Activated CD8-positive, alpha-beta T cell treated with anti-CD3 and anti-CD28 coated beads for 36 hours (primary cell): ENCODE measurements around the gene TMEM63B. TPM values are rescaled to one million over a fixed set of nuclear protein-coding genes. Genes with fewer than 3 reads are reported as not detected.

ENCODE experiments used
- ATAC-seq: fragments of 200-7000 bp; cut with Tn5 transposase; one replicate; pipeline ENCODE4 v1.10.0; 2021; ENCODE audit warnings: mild to moderate bottlenecking, moderate library complexity
- CTCF ChIA-PET: fragments of 350-600 bp; sonication (Branson Sonifier 250); formaldehyde crosslinking; loops from one replicate; lab custom pipeline; 2021; ENCODE audit warnings: antibody characterized with exemption; lab: Charles Lee
- POLR2A ChIA-PET: fragments of 350-600 bp; sonication (Branson Sonifier 250); formaldehyde crosslinking; loops from one replicate; lab custom pipeline; 2021; ENCODE audit warnings: antibody characterized with exemption; lab: Charles Lee
- DNase-seq: peaks from one replicate; pipeline ENCODE4 v3.0.0-alpha.2; 2020
- H3K27ac Mint-ChIP-seq: one replicate; pipeline ENCODE4 v1.8.0; 2021; ENCODE audit warnings: mild to moderate bottlenecking, mixed read lengths
- H3K27me3 Mint-ChIP-seq: one replicate; pipeline ENCODE4 v1.8.0; 2021; ENCODE audit warnings: mixed read lengths
- H3K36me3 Mint-ChIP-seq: one replicate; pipeline ENCODE4 v1.8.0; 2021; ENCODE audit warnings: low read depth, mixed read lengths
- H3K4me1 Mint-ChIP-seq: one replicate; pipeline ENCODE4 v1.8.0; 2021; ENCODE audit warnings: low read depth, mixed read lengths
- H3K4me3 Mint-ChIP-seq: one replicate; pipeline ENCODE4 v1.8.0; 2021; ENCODE audit warnings: mild to moderate bottlenecking, moderate library complexity, mixed read lengths
- H3K9me3 Mint-ChIP-seq: one replicate; pipeline ENCODE4 v1.8.0; 2021; ENCODE audit warnings: mixed read lengths
- CTCF ChIP-seq: fragments of 200-600 bp; IDR thresholded peaks from one replicate; pipeline ENCODE4 v1.8.0; 2022; ENCODE audit warnings: antibody characterized with exemption, mild to moderate bottlenecking
- intact Hi-C: fragments of 100-400 bp; cut with micrococcal nuclease; formaldehyde crosslinking; loops from one replicate; pipeline ENCODE4 v1.10.0; 2022
- total RNA-seq, 2 experiments: library from RNA; stranded (reverse); gene quantifications; one replicate each; pipeline ENCODE4 v1.2.3, GENCODE V29; 2021

The TMEM63B gene
- total RNA-seq, 2 experiments from 2014 or later: 9.1 to 12.9 TPM

GRCh38 chr6:44085219-44085618 is 42.1 kb upstream of the TMEM63B start:
- POLR2A ChIA-PET: interaction anchor here (0.9 to 1.1 kb wide), 2 partner anchors 8 to 415 kb away, joined by 3 read pairs; no protein-coding TSS in a partner anchor
- peaks cover 11% of the 10 kb centered on the region for H3K4me1 Mint-ChIP-seq
- H3K27me3 Mint-ChIP-seq: no peaks in the 10 kb centered on the region
- no peaks in the 10 kb centered on the region for H3K36me3 Mint-ChIP-seq
- ATAC-seq: peak; percentile 11
- no peak overlapping the region for H3K4me3 Mint-ChIP-seq
- H3K9me3 Mint-ChIP-seq: no peaks in the 10 kb centered on the region
- CTCF ChIA-PET: interaction anchor here (0.9 to 2.5 kb wide), 6 partner anchors 11 to 315 kb away, joined by 3 to 12 read pairs (median 4); partner anchors contain the start of gene VEGFA
- H3K27ac Mint-ChIP-seq: no peak overlapping the region
- DNase-seq: no peak
- intact Hi-C loops: no loop called here
- no peak for TF ChIP-seq CTCF

GRCh38 chr6:44086931-44087574 is 40.3 kb upstream of the TMEM63B start:
- intact Hi-C loops: no loop called here
- H3K27ac Mint-ChIP-seq: no peak overlapping the region
- no peak overlapping the region for H3K4me3 Mint-ChIP-seq
- peaks cover 11% of the 10 kb centered on the region for H3K4me1 Mint-ChIP-seq
- ATAC-seq: no peak
- no peaks in the 10 kb centered on the region for H3K27me3 Mint-ChIP-seq
- no peaks in the 10 kb centered on the region for H3K36me3 Mint-ChIP-seq
- no peaks in the 10 kb centered on the region for H3K9me3 Mint-ChIP-seq
- DNase-seq: no peak
- ChIA-PET CTCF (interaction anchor here (1.0 to 4.2 kb wide), 4 partner anchors 8 to 270 kb away, joined by 3 to 23 read pairs (median 4); no protein-coding TSS in a partner anchor), POLR2A (no interaction called here)
- no peak for TF ChIP-seq CTCF

GRCh38 chr6:44087623-44088022 is 39.7 kb upstream of the TMEM63B start:
- H3K36me3 Mint-ChIP-seq: no peaks in the 10 kb centered on the region
- no peak for DNase-seq
- H3K27me3 Mint-ChIP-seq: no peaks in the 10 kb centered on the region
- peaks cover 11% of the 10 kb centered on the region for H3K4me1 Mint-ChIP-seq
- no peaks in the 10 kb centered on the region for H3K9me3 Mint-ChIP-seq
- TF ChIP-seq CTCF: no peak
- ATAC-seq: no peak
- no peak overlapping the region for H3K4me3 Mint-ChIP-seq
- ChIA-PET CTCF (interaction anchor here (4.2 kb wide), 1 partner anchor 8 kb away, joined by 23 read pairs; no protein-coding TSS in a partner anchor), POLR2A (no interaction called here)
- H3K27ac Mint-ChIP-seq: no peak overlapping the region
- intact Hi-C loops: no loop called here

- ATAC-seq: no peak
- POLR2A ChIA-PET: no interaction called here
- H3K4me3 Mint-ChIP-seq: no peak overlapping the region
- no peak for TF ChIP-seq CTCF
- no peaks in the 10 kb centered on the region for H3K36me3 Mint-ChIP-seq
- CTCF ChIA-PET: interaction anchor here (4.2 kb wide), 1 partner anchor 10 kb away, joined by 23 read pairs; no protein-coding TSS in a partner anchor
- no peak overlapping the region for H3K27ac Mint-ChIP-seq
- no peak for DNase-seq
- peaks cover 11% of the 10 kb centered on the region for H3K4me1 Mint-ChIP-seq
- intact Hi-C loops: no loop called here
- H3K27me3 Mint-ChIP-seq: no peaks in the 10 kb centered on the region
- H3K9me3 Mint-ChIP-seq: no peaks in the 10 kb centered on the region
These were observed 38.3 kb upstream of the TMEM63B start for GRCh38 chr6:44088827-44089590.
